Left cardiac atrium (tissue), 4 donors: ENCODE data around the gene HOXD8. TPM values are rescaled to one million over a fixed set of nuclear protein-coding genes. Genes with fewer than 3 reads are reported as not detected.

Source experiments
- ATAC-seq, 2 donors: fragments of 200-7000 bp; cut with Tn5 transposase; one replicate each; pipeline ENCODE4 v1.9.1; 2020; ENCODE audit warnings: mild to moderate bottlenecking in 2 of 2, moderate library complexity in 2 of 2
- DNase-seq: peaks from one replicate; pipeline ENCODE4 v3.0.0-alpha.2; 2020
- intact Hi-C, 2 donors: fragments of 100-400 bp; cut with DNase I; formaldehyde crosslinking; loops; one replicate each; pipeline versions ENCODE4 v1.14.1 to v1.15.1; 2022 to 2023
- total RNA-seq, 2 donors: library from RNA; stranded (reverse); fragmentation: NEBNext Ultra II Directional; extraction: Animal tissue kit (Norgen Biotek cat#: 25700); gene quantifications; one replicate each; pipeline ENCODE4 v1.2.1, GENCODE V29; 2021
- donor health status: DM: no; HTN: yes; CAD: no.
- donor health status: DM: no; HTN: yes; CAD: no; lungs with severe emphysema.
- donor health status: DM: yes; HTN: yes; CAD: no.
- donor health status: Dilated cardiomyopathy.

The HOXD8 gene
- total RNA-seq, 2 donors from 2014 or later, result 1.2 to 1.3 TPM

- DNase-seq (no peak), ATAC-seq (no peak)
- intact Hi-C loops, result no loop called here
Observed at GRCh38 chr2:176111309-176111663, 18.2 kb upstream of the HOXD8 start.

- intact Hi-C loops, result no loop called here
- ATAC-seq, result no peak
- DNase-seq, result no peak
Observed at GRCh38 chr2:176111846-176112374, 17.6 kb upstream of the HOXD8 start.

GRCh38 chr2:176112375-176113302, 16.9 kb upstream of the HOXD8 start:
- no peak for ATAC-seq
- intact Hi-C loops, result no loop called here
- DNase-seq, result no peak

GRCh38 chr2:176114120-176114929, 15.2 kb upstream of the HOXD8 start:
- intact Hi-C loops, result no loop called here
- no peak for DNase-seq
- ATAC-seq, result no peak

- intact Hi-C loops, result no loop called here
- DNase-seq (no peak), ATAC-seq (no peak)
Observed at GRCh38 chr2:176114930-176115625, 14.4 kb upstream of the HOXD8 start.

GRCh38 chr2:176115883-176116813, 13.4 kb upstream of the HOXD8 start, which contains the start of gene HOXD10:
HOXD10 (plus strand) TSS chr2:176116778; CDS start chr2:176116834, 56 bp downstream.
- no peak for DNase-seq
- peak; percentile 25 to 30 for ATAC-seq
- intact Hi-C loops, result no loop called here

- intact Hi-C loops, result no loop called here
- no peak for DNase-seq
- ATAC-seq, result no peak
Observed at GRCh38 chr2:176117162-176117822, 12.2 kb upstream of the HOXD8 start.

GRCh38 chr2:176117823-176118371, 11.6 kb upstream of the HOXD8 start:
- DNase-seq (no peak), ATAC-seq (no peak)
- intact Hi-C loops, result no loop called here

- intact Hi-C loops, result no loop called here
Observed at GRCh38 chr2:176118601-176119339, 10.7 kb upstream of the HOXD8 start.

GRCh38 chr2:176120364-176121189, 8.9 kb upstream of the HOXD8 start:
- ATAC-seq (no peak), DNase-seq (no peak)
- intact Hi-C loops, result loop anchor here (10.0 kb wide), 2 partner anchors 694 to 1024 kb away; no protein-coding TSS in a partner anchor

More at GRCh38 chr2:176118601-176119339, 10.7 kb upstream of the HOXD8 start:
- no peak for DNase-seq
- no peak for ATAC-seq

GRCh38 chr2:176121190-176122051, 8.1 kb upstream of the HOXD8 start:
- no peak for ATAC-seq
- intact Hi-C loops, result loop anchor here (10.0 kb wide), 2 partner anchors 693 to 1023 kb away; no protein-coding TSS in a partner anchor

GRCh38 chr2:176122052-176122682, 7.3 kb upstream of the HOXD8 start:
- DNase-seq (no peak), ATAC-seq (peak; percentile 13 to 26)

More at GRCh38 chr2:176121190-176122051, 8.1 kb upstream of the HOXD8 start:
- DNase-seq, result no peak

GRCh38 chr2:176122683-176123410, 6.7 kb upstream of the HOXD8 start, which contains the start of gene HOXD9:
HOXD9 (plus strand) TSS chr2:176122719; CDS start chr2:176122769, 50 bp downstream.
- peak; percentile 42 to 47 for ATAC-seq
- peak; percentile 54 for DNase-seq
- intact Hi-C loops, result loop anchor here (10.0 kb wide), 2 partner anchors 692 to 1022 kb away; no protein-coding TSS in a partner anchor

More at GRCh38 chr2:176122052-176122682, 7.3 kb upstream of the HOXD8 start:
- intact Hi-C loops, result loop anchor here (10.0 kb wide), 2 partner anchors 693 to 1023 kb away; no protein-coding TSS in a partner anchor
